Thyroid gland (tissue), 4 donors: ENCODE results near the gene GPS1. TPM values are rescaled to one million over a fixed set of nuclear protein-coding genes. Genes with fewer than 3 reads are reported as not detected.

Experiments
- DNase-seq, 2 donors: peaks; one replicate each; pipeline ENCODE4 v3.0.0-alpha.2; 2019
- H3K27ac ChIP-seq, 3 donors: fragments of 200-600 bp; sonication (generic); 1 replicate in 2 of 3; 2 replicates in 1 of 3; pipeline ENCODE4 v1.5.1; 2016 to 2019; ENCODE audit warnings: mild to moderate bottlenecking in 1 of 3, moderate library complexity in 1 of 3
- H3K27me3 ChIP-seq: fragments of 200-600 bp; sonication (generic); one replicate; pipeline ENCODE4 v1.5.1; 2019
- H3K36me3 ChIP-seq, 2 donors: fragments of 200-600 bp; sonication (generic); one replicate each; pipeline ENCODE4 v1.5.1; 2016 to 2019
- H3K4me1 ChIP-seq, 2 donors: fragments of 200-600 bp; sonication (generic); one replicate each; pipeline ENCODE4 v1.5.1; 2017 to 2019
- H3K4me3 ChIP-seq, 3 donors: fragments of 200-600 bp; sonication (generic); replicated peaks in 1 of 3; 1 replicate in 2 of 3; 2 replicates in 1 of 3; pipeline ENCODE4 v1.5.1; 2016; ENCODE audit warnings: mild to moderate bottlenecking in 1 of 3
- H3K9me3 ChIP-seq: fragments of 200-600 bp; sonication (generic); one replicate; pipeline ENCODE4 v1.5.1; 2017
- POLR2A ChIP-seq, 2 donors: fragments of 450-650 bp; IDR thresholded peaks; one replicate each; pipeline ENCODE4 v1.6.1; 2017; ENCODE audit warnings: antibody characterized with exemption in 2 of 2, mild to moderate bottlenecking in 2 of 2, moderate library complexity in 1 of 2
- WGBS, 2 donors: methylation state at CpG; one replicate each; pipeline ENCODE4 v1.1.5; 2017; 5-methylcytosine and 5-hydroxymethylcytosine counted together
- intact Hi-C: fragments of 100-400 bp; cut with DNase I; formaldehyde crosslinking; loops from one replicate; pipeline ENCODE4 v1.15.1; 2023
- total RNA-seq, 4 donors: library from RNA; depleted of rRNA; stranded (reverse); fragments of >200 nt; gene quantifications; one replicate each; pipeline ENCODE4 v1.2.3, GENCODE V29; 2016
- TF ChIP-seq, protein P1 (sequence below), 6 experiments: fragments of 200-600 bp in 3 of 6; fragments of 450-650 bp in 3 of 6; sonication (generic) in 3 of 6; IDR thresholded peaks; one replicate each; pipeline ENCODE4 v1.5.1; 2016 to 2019; ENCODE audit warnings: antibody characterized with exemption in 6 of 6, mild to moderate bottlenecking in 2 of 6, inconsistent platforms in 1 of 6, moderate library complexity in 1 of 6

GPS1 gene
- total RNA-seq, 4 donors from 2014 or later: 80.1 to 164 (median 102) TPM

- no peaks in the 10 kb centered on the region for H3K36me3 ChIP-seq
- DNase-seq: peak; percentile 100
- intact Hi-C loops: no loop called here
- WGBS, 2 donors: 0 to 1% methylated on average over 10 to 27 of the region's 42 CpGs
- H3K4me1 ChIP-seq: peaks cover 23 to 24% of the 10 kb centered on the region in 2 donors
- H3K4me3 ChIP-seq: peak within 1 kb of the TSS; percentile 76 to 95 (median 85)
- H3K27me3 ChIP-seq: no peaks in the 10 kb centered on the region
- TF ChIP-seq POLR2A (IDR thresholded peaks at IDR 0.05): no peak
- TF ChIP-seq, protein P1, sequence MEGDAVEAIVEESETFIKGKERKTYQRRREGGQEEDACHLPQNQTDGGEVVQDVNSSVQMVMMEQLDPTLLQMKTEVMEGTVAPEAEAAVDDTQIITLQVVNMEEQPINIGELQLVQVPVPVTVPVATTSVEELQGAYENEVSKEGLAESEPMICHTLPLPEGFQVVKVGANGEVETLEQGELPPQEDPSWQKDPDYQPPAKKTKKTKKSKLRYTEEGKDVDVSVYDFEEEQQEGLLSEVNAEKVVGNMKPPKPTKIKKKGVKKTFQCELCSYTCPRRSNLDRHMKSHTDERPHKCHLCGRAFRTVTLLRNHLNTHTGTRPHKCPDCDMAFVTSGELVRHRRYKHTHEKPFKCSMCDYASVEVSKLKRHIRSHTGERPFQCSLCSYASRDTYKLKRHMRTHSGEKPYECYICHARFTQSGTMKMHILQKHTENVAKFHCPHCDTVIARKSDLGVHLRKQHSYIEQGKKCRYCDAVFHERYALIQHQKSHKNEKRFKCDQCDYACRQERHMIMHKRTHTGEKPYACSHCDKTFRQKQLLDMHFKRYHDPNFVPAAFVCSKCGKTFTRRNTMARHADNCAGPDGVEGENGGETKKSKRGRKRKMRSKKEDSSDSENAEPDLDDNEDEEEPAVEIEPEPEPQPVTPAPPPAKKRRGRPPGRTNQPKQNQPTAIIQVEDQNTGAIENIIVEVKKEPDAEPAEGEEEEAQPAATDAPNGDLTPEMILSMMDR (IDR thresholded peaks at IDR 0.05): no peak
- peak within 1 kb of the TSS in 1 of 3 donors; percentile 65 for H3K27ac ChIP-seq
- H3K9me3 ChIP-seq: no peaks in the 10 kb centered on the region
Measured at GRCh38 chr17:82022981-82023446, 28.7 kb upstream of the GPS1 start, which contains the start of gene LRRC45. Gene LRRC45, plus strand, starts transcription at chr17:82023305. Its CDS starts 339 bp downstream, at chr17:82023644.

DNA sequence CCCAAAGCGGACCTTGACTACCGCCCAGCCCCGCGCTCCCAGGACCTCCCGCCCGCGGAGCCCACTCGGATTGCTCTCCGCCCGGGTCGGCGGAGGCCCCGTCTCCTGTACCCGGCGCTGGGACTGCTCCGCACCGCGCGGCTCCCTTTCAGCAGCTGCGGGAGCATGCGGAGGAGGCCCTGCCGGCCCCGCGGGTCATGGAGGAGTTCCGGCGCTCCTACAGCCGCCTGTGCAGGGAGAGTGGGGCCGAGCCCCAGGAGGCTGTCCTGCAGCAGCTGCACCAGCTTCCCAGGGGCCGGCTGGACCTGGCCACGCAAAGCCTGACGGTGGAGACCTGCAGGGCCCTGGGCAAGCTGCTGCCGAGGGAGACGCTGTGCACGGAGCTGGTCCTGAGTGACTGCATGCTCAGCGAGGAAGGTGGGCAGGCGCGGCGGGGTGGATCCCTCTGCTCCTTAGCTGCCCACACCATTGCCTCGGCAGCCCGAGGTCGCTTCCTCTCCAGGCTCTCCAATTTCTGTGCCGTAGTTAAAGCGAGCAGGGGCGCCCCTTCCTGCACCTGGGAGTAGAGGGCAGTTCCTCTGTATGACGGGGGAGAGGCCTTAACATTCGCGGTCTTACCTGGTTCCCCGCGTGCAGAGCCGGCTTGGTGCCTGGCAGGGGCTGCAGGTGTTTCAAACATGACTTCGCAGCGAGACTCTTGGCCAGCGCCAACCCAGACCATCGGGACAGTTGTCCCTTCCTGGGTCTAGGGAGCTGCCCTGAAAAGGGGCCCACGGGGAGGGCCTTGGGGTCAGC, 28.1 kb upstream of the GPS1 start:
- DNase-seq: peak in 1 of 2 donors; percentile 29
- H3K27ac ChIP-seq: no peak overlapping the region
- peaks cover 24 to 27% of the 10 kb centered on the region in 2 donors for H3K4me1 ChIP-seq
- TF ChIP-seq POLR2A (IDR thresholded peaks at IDR 0.05): no peak
- TF ChIP-seq, protein P1 (IDR thresholded peaks at IDR 0.05): no peak
- 14 to 20% methylated on average over 10 to 19 of the region's 55 CpGs for WGBS, 2 donors
- no peaks in the 10 kb centered on the region for H3K9me3 ChIP-seq
- intact Hi-C loops: no loop called here
- no peaks in the 10 kb centered on the region for H3K27me3 ChIP-seq
- peak overlapping the region in 2 of 3 donors; percentile 27 to 64 for H3K4me3 ChIP-seq
- no peaks in the 10 kb centered on the region for H3K36me3 ChIP-seq

- intact Hi-C loops: loop anchor here (5.0 kb wide), 2 partner anchors 77 to 297 kb away; no protein-coding TSS in a partner anchor
- DNase-seq: no peak
- TF ChIP-seq, protein P1 (IDR thresholded peaks at IDR 0.05): no peak
- TF ChIP-seq POLR2A (IDR thresholded peaks at IDR 0.05): no peak
- Histone ChIP-seq H3K36me3 (no peaks in the 10 kb centered on the region), H3K4me1 (peaks cover 34 to 39% of the 10 kb centered on the region in 2 donors), H3K27ac (no peak overlapping the region), H3K4me3 (no peak overlapping the region), H3K9me3 (no peaks in the 10 kb centered on the region), H3K27me3 (no peaks in the 10 kb centered on the region)
- WGBS, 2 donors: 97% methylated on average over 6 of the region's 17 CpGs; no CpG with 5 or more reads in 1 of the 2 donors
Measured at GRCh38 chr17:82024859-82025258, 26.8 kb upstream of the GPS1 start.

DNA sequence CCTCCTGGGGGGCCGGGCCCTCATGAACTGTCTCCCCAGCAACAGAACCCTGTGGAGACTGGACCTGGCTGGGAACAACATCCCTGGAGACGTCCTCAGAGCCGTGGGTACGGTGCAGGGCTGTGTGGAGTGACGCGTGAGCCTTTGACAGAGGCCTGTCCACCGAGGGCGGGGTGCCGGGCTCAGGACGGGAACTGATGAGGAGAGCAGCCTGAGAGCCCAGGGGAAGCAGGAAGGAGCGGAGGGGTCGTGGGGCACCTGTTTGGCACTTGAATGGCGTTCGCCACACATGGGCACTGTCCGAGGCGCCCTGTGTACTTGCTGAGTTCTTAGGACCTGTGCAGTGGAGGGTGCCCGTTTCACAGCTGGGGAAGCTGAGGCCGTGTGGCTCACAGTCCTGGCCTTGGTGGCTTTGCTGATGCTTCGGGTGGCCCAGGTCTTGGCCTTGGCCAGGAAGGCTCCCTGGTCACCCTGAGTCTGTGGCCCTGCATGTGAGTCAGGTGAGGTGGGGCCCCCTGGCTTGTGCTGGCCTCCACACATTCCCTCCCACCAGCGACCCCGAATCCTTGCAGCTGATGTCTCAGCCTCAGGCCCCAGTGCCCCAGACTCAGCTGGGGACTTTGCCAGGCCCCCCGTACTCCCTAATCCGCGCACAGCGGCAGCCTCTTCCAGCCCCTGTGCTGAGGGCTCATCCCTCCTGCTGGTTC, 26.1 kb upstream of the GPS1 start:
- Histone ChIP-seq H3K4me3 (no peak overlapping the region), H3K9me3 (no peaks in the 10 kb centered on the region), H3K36me3 (no peaks in the 10 kb centered on the region), H3K4me1 (peaks cover 41 to 46% of the 10 kb centered on the region in 2 donors), H3K27ac (no peak overlapping the region), H3K27me3 (no peaks in the 10 kb centered on the region)
- no peak for DNase-seq
- 97% methylated on average over 19 to 25 of the region's 25 CpGs for WGBS, 2 donors
- no peak for TF ChIP-seq POLR2A (IDR thresholded peaks at IDR 0.05)
- TF ChIP-seq, protein P1 (IDR thresholded peaks at IDR 0.05): no peak
- intact Hi-C loops: loop anchor here (5.0 kb wide), 2 partner anchors 77 to 297 kb away; no protein-coding TSS in a partner anchor
